GM19397 (cell line): Measurements from ENCODE around the gene ALDH8A1.

Source experiments
- ATAC-seq: cut with Tn5 transposase; IDR thresholded peaks from one replicate; pipeline ENCODE4 v1.9.1; 2021; ENCODE audit warnings: mild to moderate bottlenecking, moderate library complexity; ENCODE audit not compliant: unreplicated experiment

The ALDH8A1 gene, protein sequence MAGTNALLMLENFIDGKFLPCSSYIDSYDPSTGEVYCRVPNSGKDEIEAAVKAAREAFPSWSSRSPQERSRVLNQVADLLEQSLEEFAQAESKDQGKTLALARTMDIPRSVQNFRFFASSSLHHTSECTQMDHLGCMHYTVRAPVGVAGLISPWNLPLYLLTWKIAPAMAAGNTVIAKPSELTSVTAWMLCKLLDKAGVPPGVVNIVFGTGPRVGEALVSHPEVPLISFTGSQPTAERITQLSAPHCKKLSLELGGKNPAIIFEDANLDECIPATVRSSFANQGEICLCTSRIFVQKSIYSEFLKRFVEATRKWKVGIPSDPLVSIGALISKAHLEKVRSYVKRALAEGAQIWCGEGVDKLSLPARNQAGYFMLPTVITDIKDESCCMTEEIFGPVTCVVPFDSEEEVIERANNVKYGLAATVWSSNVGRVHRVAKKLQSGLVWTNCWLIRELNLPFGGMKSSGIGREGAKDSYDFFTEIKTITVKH

DNA sequence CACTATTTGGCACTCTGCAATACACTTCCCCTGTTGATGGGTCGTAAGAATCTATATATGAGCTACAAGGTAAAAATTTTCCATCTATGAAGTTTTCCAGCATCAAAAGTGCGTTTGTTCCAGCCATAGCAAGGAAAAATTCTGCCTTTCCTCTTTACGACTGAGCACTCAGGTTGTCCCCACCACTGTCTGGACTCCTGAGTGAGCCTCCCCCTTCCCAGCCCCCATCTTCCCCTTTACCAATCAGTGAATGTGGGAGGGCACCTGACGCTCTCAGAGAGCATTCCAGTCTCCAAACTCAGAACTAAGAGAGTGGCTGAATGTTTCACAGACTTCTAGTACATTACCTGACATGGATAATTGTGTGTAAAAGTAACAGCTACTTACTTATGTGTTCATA, at the start of gene ALDH8A1:
TSS of gene ALDH8A1 (minus strand) at position 175 of the 400 bp plus-strand sequence. CDS start at position 127, 48 bp downstream.
- ATAC-seq = no peak

DNA sequence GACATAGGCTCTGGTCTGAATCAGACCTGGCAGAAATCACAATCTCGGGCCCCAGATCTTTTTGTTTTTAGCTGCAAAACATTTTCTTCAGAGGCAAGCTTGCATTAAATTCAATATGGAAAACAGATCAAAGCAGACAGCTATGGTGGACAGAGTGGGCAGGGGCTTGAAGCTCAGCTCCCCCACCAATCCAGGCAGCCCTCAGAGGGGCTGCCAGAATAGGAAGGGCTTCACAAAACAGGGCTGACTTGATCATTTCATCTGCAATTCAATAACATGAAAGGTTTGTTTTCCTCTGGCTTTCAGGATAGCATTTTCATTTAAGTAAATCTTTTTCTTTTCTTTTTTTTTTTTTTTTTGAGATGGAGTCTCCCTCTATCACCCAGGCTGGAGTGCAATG, 49.2 kb upstream of the ALDH8A1 start:
- ATAC-seq = no peak

DNA sequence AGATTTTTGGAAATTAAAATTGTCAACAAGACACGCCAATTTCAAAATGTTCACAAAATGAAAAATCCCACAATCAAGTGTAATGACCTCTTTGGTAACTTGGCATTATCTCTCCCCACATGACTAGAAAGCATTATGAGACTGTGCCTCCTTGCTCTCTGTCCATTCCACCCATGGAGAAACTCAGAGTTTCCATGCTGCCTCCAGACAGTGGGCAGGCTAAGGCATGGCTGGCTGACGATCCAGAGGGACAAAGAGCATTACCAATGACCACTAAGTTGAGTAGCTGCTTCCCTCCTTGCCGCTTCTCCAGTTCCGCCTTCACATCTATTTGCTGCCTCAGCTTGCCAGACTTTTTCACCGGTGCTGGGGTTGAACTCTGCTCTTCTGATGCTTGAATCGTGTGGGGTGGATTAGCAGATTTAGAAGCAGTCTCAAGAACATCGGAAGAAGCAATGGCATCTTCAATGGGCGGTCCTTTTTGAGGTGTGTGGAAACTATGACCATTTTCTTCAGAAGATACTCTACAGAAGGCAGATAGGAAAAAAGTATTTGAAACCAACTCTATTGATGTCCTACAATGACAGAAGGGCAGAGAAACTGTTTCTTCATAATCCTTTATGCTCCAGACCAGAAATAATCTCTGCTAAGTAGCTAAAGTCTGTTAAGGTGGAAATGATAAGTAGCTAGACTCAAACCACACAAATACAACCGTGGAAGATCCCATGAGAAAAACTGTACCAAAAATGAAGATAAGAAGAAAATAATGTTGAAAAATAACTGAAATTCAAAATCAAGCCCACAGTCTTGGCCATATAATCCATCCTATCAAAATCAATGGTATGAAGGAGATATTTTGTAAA, 47.5 kb upstream of the ALDH8A1 start:
- no peak for ATAC-seq

DNA sequence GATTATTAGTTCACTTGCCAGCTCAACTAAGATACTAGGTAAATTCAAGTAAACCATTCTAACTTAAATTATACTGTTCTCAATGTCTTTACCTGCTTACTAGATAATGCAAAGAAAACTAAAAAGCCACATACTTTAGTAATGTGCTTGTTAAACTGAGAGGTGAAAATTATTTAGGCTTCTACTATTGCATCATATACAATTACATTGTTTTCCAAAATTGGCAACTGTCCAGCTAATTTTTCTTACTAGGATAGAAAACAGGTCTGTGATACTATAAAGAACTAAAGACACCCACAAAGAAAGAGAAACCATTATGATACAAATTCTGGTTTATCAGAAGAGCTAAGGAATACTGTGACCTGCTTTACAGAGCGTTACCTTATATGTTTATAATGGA, 45.6 kb upstream of the ALDH8A1 start:
- ATAC-seq = no peak

DNA sequence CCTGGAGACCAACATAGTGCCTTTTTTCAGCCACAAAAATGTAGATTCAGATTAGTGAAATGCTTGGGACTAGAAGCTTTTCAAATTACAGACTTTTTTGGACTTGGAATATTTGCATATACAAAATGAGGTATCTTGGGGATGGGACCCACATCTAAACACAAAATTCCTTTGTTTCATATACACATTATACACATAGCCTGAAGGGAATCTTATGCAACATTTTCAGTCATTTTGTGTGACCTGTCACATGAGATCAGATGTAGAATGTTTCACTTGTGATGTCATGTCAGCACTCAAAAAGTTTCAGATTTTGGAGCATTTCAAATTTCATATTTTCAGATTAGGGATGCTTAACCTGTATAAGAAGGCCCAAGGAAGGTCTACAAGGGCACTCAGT, 44.5 kb upstream of the ALDH8A1 start:
- ATAC-seq = no peak

DNA sequence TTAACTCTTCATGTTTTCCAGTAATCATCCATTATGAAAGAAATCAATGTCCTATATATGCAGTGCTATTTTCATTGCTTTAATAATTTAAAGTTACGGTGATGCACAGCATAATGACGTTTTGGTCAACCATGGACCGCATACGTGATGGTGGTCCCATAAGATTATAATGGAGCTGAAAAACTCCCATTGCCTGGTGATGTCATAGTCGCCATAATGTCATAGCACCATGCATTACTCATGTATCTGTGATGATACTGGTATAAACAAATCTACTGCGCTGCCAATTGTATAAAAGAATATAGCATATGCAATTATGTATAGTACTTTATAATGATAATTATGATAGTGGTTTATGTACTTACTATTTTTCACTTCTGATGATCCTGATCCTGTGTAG, 42.3 kb upstream of the ALDH8A1 start:
- no peak for ATAC-seq

DNA sequence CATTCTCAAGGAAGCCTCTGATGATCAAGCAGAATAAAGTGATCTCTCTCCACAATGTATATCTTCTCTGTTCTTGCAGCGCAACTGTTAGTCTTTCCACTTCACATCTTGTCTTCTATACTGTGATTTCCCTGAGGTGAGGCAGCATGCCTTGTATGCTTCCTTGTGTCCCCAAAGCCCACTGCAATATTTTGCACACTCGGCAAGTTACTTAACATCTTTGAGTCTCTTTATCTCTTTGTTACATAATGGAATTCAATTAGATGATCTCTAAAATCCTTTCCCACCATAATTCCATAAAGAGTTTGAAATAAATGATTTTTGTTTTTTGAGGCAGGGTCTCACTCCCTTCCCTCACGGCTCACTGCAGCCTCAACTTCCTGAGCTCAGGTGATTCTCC, 40.4 kb upstream of the ALDH8A1 start:
- no peak for ATAC-seq

DNA sequence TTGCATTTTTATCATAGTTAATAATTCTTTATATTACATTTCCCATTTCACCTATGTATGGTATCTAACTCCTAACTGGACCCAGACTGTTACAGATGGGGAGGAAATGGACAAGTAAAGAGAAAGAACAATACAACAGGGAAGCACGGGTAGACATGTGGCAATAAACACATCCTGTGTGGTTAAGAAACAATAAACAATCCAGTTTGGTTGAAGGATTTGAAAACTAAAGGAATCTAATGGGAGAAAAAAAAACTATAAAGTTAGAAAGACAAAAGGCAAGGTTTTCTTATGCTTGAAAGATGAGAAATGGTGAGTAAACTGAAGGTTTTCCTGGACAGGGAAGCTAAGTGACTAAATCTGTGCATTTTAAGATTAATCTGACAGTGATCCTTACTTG, 34.9 kb upstream of the ALDH8A1 start:
- no peak for ATAC-seq

DNA sequence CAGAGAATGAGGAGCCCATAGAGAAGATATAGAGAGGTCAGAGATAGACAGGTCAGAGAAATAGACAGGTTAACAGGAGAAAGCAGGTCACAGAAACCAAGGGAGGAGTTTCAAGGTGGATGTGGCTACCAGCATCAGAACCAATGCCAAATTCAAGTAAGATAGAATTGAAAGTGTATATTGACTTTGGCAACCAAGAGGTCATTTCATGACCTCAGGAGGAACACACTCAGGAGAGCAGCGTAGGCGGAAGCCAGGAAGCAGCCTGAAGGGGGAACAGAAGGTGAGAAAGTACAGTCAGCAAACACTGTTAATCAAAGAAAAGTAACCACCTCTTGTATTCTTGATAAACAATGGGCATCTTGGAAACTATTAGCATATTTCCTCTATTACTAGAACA, 33.9 kb upstream of the ALDH8A1 start:
- ATAC-seq = no peak

DNA sequence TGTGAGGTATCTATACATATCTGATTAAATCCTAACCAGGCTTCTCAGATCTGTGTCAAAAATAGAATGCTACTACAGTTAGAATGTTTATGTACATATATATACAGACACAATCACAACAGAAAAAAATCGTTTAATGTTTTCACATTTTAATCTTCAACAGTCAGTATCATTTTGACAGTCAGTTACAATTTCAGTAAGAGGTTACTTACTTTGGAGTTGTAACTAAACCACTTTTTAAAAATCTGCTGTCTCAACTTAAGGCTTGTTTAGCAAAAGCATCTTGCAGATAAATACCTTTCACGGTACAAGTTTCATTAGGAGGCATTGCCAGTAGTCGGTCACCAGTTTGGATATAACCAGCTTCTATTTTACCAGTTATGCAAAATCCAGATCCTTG, 32.3 kb upstream of the ALDH8A1 start:
- no peak for ATAC-seq

DNA sequence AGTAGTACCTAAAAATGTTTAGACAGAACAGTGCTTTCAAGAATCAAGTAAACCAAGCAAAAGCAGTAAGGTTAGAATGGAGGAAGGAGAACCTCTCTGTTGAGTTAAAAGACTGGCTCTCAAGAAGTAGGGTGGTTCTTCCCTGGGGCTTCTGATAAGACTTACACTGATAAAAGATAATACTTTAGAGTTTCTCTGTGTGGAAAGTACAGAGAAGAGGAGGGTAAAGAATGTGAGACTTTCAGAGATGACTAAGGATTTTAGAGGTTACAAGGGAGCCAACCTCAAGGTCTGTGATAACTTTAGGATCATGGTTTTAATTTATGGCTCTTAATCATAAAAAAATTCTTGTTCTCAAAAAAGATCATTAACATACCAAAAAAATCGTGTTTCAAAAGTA, 30.9 kb upstream of the ALDH8A1 start:
- no peak for ATAC-seq

DNA sequence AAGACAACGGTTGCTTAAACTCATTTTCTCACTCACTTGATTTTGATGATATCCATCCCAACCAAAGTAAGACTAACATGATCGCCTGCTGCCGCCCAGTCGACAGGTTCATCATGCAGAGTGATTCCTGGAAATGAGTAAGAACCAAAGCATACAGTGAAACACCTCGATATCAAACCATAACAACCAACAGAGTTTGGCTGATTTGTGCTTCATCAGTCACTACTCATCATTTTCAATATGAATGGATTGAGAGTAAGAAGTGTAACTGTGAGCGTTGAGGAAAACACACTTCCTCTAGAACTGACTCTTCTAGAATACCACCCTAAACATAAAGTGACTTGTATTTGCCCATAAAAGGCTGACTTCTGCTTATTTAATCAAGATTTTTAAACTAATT, 29.2 kb upstream of the ALDH8A1 start:
- peak; percentile 81 for ATAC-seq

DNA sequence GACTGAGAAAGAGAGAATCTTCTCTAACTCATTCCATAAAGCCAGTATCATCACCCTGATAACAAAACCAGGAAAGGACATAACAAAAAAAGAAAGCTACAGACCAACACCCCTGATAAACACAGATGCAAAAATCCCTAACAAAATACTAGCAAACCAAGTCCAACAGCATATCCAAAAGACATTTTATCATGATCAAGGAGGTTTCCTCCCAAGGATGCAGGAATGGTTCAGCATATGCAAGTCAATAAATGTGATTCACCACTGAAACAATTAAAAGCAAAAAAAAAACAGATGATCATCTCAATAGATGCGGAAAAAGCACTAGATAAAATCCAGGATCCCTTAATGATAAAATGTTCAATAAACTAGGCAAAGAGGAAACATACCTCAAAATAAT, 24.5 kb upstream of the ALDH8A1 start:
- no peak for ATAC-seq

DNA sequence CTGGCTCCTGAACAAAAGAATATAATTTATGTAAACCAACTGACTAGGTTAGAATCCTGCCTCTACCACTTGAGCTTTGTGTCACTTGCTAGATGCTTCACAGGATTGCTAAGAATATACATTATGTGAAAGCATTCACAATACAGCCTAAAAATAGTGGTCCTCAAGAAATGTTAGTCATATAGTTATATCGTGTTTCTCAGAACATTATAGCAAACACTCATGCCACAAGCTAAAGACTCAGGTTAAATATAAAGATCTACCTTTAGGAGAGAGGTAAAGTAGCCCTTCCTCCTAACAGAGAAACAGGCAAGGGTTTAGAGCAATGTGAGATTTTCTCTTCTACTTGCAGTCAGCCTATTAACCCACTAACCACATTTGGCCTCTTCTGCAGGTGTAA, 17.8 kb upstream of the ALDH8A1 start:
- no peak for ATAC-seq

DNA sequence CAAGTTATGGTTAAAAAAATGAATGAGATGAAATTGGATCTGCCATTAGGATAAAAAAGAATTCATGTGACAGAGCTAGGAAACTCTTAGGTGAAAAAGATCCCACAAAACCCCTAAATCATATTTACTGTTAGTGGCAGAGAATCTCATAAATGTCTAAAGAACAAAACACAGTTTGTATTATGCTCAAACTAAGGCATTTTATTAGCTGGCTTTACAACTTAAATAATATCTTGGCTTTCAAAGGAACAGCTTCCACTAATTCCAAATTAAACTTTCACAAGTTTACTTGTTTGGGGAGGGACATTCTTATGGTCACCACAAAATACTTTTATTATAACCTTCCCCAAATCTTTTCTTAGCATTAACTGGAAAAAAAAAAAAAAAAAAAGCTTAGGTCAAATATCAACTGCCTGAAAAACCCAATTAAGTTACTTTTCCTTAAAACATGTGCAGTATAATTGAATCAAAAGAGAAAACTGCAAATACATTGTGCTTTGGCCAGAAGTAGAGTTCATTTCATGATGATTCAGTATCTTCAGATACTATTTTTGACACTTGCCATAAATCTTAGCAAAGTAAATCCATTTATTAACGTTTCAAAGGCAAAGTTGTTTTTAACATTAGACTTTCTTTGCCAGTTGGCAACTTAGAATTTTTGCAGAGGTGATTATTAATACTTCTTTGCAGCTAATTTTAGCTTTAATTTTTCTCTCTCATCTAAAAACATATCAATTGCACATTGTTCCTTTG, 14.7 kb upstream of the ALDH8A1 start:
- no peak for ATAC-seq

DNA sequence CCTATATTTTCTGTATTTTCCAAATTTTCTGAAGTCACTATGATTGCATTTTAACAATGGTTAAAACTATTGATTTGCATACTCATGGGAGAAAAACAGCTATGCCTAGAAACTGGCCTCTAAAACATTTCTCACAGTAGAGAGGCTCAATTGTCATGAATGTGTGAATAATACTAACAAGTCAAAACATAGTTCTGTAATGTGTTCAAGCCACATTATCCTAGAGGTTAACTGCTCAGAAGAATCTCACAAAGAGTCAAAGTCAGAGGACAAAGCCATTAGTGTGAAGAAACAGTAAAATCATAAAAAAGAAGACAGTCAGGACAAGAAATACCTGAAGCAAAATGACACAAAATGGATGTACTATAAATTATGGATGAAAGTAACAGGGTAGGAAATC, 12.5 kb upstream of the ALDH8A1 start:
- no peak for ATAC-seq

DNA sequence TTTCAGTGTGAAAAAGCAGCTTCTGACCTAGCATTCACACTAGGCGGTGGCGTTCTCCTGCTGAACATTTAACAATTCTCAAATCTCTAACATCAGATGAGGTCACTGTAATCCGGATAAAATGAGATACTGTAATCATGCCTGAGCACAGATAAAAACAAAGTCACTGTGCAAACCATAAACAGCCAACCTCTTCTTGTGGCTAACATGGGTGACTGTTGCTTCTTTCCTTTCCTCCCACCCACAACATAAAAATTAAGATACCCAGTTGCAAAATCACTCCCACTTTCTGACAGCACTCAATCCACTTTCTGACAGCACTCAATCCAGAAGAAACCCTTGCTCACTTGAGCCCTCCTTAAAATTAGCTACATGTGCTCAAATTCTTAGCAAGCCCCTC, 11.5 kb upstream of the ALDH8A1 start:
- ATAC-seq = no peak

DNA sequence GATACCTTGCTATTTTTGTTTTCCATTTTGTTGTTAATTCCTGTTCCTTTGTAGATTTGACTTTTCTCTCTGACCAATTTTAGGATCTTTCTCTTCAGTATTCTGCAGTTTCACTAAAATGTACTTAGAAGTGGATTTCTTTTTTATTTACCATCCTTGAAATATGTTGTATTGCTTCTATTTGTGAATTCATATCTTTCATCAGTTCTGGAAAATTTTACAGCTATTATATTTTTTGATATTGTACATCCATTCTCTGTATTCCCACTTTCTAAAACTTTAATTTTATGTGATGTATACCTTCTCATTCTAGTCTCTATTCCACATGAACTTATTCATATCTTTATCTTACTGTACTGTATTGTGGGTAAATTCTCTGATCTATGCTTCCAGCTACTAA, 9.7 kb upstream of the ALDH8A1 start:
- no peak for ATAC-seq

DNA sequence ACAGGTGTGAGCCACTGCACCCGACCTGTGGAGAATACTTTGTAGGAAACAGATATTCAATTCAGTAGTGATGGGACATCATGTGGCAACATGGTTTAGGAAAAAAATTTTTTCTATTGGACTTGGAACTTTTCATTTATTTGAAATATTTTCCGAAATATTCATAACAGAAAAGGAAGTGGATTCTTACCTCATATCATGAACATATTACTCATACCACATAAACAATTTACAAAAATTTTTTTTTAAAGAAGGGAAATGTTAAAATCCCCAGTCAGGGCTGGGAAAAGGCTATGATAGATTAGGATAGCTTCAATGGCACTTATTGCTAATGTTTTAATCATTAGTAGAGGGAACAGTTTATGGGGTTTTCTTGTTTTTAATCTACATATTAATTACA, 6.8 kb upstream of the ALDH8A1 start:
- no peak for ATAC-seq

DNA sequence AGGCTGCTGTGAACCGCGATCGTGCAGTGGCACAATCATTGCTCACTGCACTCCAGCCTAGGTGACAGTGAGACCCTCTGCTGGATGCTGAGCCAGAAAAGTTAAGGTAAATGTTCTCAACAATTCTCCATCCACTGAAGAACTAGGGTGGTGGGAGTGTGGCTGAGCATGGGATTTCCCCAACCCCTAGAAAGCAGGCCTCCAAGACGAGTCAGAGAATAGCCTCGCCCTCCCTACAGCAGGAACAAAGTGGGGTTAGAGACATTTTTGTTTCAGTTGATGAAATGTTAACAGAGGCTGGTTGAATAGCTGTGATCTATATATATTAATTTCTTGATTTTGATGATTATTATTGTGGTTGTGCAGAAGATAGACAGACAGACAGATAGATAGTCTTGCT, 6.1 kb upstream of the ALDH8A1 start:
- ATAC-seq = no peak

DNA sequence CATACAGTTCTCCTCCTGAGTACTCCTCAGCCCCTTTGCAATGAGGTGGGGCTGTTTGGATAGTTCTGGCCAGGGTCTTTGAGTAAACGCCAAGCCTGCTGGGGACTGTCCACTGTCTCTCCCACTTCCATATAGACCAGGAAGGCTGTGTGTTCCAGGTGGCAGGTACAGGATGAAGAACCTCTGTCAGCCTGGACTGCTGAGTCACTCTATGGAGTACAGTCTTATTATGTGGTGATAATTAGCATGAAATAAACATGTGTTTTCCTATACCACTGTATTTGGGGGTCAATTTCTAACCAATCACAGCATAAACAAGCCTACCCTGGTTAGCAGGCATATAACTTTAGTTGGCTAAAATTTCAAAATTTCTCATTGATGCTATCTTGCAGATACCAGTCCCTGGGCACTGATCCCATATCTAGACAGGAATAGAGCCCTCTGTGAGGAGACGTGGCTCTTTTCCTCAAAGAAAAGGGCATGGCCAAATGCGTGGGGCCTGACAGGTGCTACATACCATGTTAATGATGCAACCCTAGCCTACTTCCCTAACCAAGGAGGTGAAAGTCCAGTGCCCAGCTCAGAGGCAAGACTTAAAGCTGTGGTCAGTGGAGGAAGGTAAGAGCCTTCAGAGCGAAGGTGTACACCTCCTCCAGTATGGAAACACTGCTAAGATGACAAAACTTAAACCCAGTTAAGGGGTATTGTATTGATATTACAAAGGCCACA, 4.5 kb upstream of the ALDH8A1 start:
- no peak for ATAC-seq
